Sigmoid colon (tissue), 4 donors: ENCODE measurements around the gene TMEM120B.

Experiments used
- EP300 ChIP-seq, 4 donors: sonication (generic); formaldehyde crosslinking; IDR thresholded peaks; one replicate each; pipeline ENCODE4 v1.6.1; 2017; ENCODE audit warnings: antibody characterized with exemption in 4 of 4
- TF ChIP-seq, protein P1 (sequence below), 4 experiments: fragments of 450-650 bp in 3 of 4; fragments of 200-600 bp in 1 of 4; IDR thresholded peaks; one replicate each; pipeline ENCODE4 v1.5.1; 2016 to 2019; ENCODE audit warnings: antibody characterized with exemption in 4 of 4, mild to moderate bottlenecking in 3 of 4, moderate library complexity in 2 of 4

DNA sequence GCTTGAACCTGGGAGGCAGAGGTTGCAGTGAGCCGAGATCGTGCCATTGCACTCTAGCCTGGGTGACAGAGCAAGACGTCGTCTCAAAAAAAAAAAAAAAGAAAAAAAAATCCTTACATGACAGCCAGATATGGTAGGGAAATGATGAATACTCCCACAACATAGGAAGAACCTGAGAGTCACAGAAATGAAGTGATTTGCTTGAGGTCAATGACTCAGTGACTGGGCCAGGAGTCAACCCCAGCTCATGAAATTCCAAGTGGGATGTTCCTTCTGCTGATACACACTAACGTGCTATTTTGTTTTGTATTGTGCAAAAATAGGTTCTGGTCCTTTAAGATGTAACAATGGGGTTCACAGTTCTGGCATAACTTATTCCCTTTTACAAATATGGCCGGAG is 71.9 kb downstream of the TMEM120B start:
- TF ChIP-seq, protein P1, sequence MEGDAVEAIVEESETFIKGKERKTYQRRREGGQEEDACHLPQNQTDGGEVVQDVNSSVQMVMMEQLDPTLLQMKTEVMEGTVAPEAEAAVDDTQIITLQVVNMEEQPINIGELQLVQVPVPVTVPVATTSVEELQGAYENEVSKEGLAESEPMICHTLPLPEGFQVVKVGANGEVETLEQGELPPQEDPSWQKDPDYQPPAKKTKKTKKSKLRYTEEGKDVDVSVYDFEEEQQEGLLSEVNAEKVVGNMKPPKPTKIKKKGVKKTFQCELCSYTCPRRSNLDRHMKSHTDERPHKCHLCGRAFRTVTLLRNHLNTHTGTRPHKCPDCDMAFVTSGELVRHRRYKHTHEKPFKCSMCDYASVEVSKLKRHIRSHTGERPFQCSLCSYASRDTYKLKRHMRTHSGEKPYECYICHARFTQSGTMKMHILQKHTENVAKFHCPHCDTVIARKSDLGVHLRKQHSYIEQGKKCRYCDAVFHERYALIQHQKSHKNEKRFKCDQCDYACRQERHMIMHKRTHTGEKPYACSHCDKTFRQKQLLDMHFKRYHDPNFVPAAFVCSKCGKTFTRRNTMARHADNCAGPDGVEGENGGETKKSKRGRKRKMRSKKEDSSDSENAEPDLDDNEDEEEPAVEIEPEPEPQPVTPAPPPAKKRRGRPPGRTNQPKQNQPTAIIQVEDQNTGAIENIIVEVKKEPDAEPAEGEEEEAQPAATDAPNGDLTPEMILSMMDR (IDR thresholded peaks at IDR 0.05), result no peak
- no peak for TF ChIP-seq EP300 (IDR thresholded peaks at IDR 0.05)
